Measurements from ENCODE around the gene ACKR3. TPM values are rescaled to one million over a fixed set of nuclear protein-coding genes. Genes with fewer than 3 reads are reported as not detected.

Gene ACKR3
- total and polyA plus RNA-seq, 10 of the 15 experiments (the other 5 are each of a cell fraction or from before 2014, with no cell fraction given), result 3.0 to 154 (median 6.4) TPM

DNA sequence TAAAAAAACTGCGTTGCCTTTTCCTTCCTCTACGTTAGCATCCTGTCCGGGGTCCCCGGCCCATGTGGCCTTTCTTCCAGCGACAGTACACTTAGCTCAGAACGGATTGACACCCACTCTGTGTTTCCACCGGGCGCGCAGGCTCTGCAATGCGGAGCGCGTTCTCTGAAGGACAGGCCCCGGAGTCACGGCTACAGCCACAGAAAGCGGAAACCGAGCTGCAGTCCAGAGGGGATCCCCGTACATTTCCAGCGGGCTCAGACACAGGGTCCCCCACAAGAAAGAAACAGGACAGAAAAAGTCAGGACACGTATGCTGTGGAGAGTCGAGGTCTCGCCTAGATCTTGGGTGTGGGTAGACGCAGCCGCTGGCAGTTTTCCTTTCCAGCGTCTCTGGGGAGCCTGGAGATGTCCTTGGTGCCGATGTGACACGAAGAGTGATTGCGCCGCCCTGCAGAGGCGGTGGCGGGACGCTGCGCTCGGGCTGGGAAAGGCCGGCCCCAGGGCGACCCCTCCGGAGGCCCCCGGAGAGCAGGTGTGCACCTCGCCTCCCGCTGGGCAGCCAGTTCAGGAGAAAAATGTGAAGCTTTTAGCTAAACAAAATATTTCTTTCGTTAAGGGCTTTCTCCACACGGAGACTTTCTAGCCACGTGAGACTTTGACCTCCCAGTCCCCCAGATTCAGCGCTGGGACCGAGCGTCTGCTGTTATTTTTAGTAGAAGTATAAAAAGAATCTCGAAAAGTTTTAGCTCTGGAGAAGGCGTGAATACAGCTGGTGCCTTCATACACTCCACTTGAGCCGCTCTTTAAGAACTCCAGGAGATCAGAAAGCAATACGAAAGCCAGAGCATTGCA lies 1.3 kb upstream of the ACKR3 start:
- Histone ChIP-seq H3K79me2 (ENCODE audit: control insufficient read depth, insufficient read depth, low read length) (peaks cover 22% of the 10 kb centered on the region), H4K20me1 (ENCODE audit: control insufficient read depth, insufficient read depth) (no peaks in the 10 kb centered on the region), H3K9me3 (replicated peaks; ENCODE audit: control insufficient read depth, insufficient read depth, low read length) (no peaks in the 10 kb centered on the region), H3K4me1 (ENCODE audit: control insufficient read depth, insufficient read depth, low read length) (peaks cover 21% of the 10 kb centered on the region), H3K27me3 (replicated peaks in 1 of 2; ENCODE audit: control insufficient read depth in 2 of 2, insufficient read depth in 2 of 2, low read length in 1 of 2) (no peaks in the 10 kb centered on the region), H3K4me3 (peak overlapping the region; percentile 54; the same call in 1 of the 2 replicates), H3K36me3 (ENCODE audit: control insufficient read depth in 2 of 2, insufficient read depth in 2 of 2, low read length in 1 of 2) (no peaks in the 10 kb centered on the region; a peak in 1 of 4 replicates), H3K9ac (ENCODE audit: control insufficient read depth, insufficient read depth, low read length) (peak overlapping the region; percentile 56), H3K4me2 (ENCODE audit: control insufficient read depth, insufficient read depth) (peak overlapping the region; percentile 83), H3K27ac (ENCODE audit: control insufficient read depth, insufficient read depth) (peak overlapping the region; percentile 71), H2AFZ (ENCODE audit: control insufficient read depth, low read depth, low read length) (peak overlapping the region; percentile 72)
- DNase-seq (ENCODE audit: low read depth, low spot score) (no peak), FAIRE-seq (no peak), ATAC-seq (peak; percentile 35)
- no TSS peak for BruUV-seq (replicated peaks)
- ChIA-PET RAD21 (ENCODE audit: unreplicated experiment) (interaction anchor here (1.4 to 6.7 kb wide), 12 partner anchors 11 to 492 kb away, joined by 3 to 275 read pairs (median 30); no protein-coding TSS in a partner anchor), CTCF (interaction anchor here (1.2 to 5.0 kb wide), 13 partner anchors 9 to 517 kb away, joined by 3 to 300 read pairs (median 11); no protein-coding TSS in a partner anchor), SMC1A (ENCODE audit: uncharacterized antibody, unreplicated experiment) (interaction anchor here (1.2 to 5.6 kb wide), 12 partner anchors 11 to 517 kb away, joined by 3 to 230 read pairs (median 22); partner anchors contain the start of gene COPS8), POLR2A (interaction anchor here (1.0 to 4.4 kb wide), 9 partner anchors 9 to 55 kb away, joined by 3 to 32 read pairs (median 5); no protein-coding TSS in a partner anchor)
- WGBS (ENCODE audit: insufficient coverage, insufficient replicate concordance, low lambda C conversion rate, missing lambda C conversion rate), result 2% methylated on average over 49 of the region's 49 CpGs
- intact Hi-C loops (cut with micrococcal nuclease; ENCODE audit: unreplicated experiment) (loop anchor here (2.0 kb wide), 1 partner anchor 15 kb away; no protein-coding TSS in a partner anchor), in situ Hi-C loops (cut with MboI) (loop anchor here (5.0 kb wide), 1 partner anchor 51 kb away; no protein-coding TSS in a partner anchor)
- TF ChIP-seq, protein P1, sequence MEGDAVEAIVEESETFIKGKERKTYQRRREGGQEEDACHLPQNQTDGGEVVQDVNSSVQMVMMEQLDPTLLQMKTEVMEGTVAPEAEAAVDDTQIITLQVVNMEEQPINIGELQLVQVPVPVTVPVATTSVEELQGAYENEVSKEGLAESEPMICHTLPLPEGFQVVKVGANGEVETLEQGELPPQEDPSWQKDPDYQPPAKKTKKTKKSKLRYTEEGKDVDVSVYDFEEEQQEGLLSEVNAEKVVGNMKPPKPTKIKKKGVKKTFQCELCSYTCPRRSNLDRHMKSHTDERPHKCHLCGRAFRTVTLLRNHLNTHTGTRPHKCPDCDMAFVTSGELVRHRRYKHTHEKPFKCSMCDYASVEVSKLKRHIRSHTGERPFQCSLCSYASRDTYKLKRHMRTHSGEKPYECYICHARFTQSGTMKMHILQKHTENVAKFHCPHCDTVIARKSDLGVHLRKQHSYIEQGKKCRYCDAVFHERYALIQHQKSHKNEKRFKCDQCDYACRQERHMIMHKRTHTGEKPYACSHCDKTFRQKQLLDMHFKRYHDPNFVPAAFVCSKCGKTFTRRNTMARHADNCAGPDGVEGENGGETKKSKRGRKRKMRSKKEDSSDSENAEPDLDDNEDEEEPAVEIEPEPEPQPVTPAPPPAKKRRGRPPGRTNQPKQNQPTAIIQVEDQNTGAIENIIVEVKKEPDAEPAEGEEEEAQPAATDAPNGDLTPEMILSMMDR (IDR thresholded peaks at IDR 0.05 in 2 of 3, conservative IDR thresholded peaks at IDR 0.05 in 1 of 3; ENCODE audit: control insufficient read depth in 2 of 3, extremely low read depth in 1 of 3, insufficient read depth in 1 of 3, low read depth in 3 of 3, low read length in 3 of 3), result peak; percentile 16 to 33 (median 20); a peak in 4 of 6 replicates
- TF ChIP-seq NRF1 (conservative IDR thresholded peaks at IDR 0.05; ENCODE audit: low read depth, low read length) (no peak), BHLHE40 (IDR thresholded peaks at IDR 0.05; ENCODE audit: borderline replicate concordance in 1 of 2, low read depth in 2 of 2, low read length in 1 of 2) (peak in 1 of 2 experiments; percentile 38; a peak in 2 of 4 replicates), RBBP5 (conservative IDR thresholded peaks at IDR 0.05) (no peak), CBFB (IDR thresholded peaks at IDR 0.05; ENCODE audit: low read depth) (0 out of 2 replicates have a peak, but pooled peaks have one; percentile 46), TCF12 (IDR thresholded peaks at IDR 0.05; ENCODE audit: low read depth, low read length) (no peak), CREB1 (IDR thresholded peaks at IDR 0.05; ENCODE audit: low read depth) (0 out of 2 replicates have a peak, but pooled peaks have one; percentile 10), EED (IDR thresholded peaks at IDR 0.05; ENCODE audit: low read depth) (peak; percentile 93), SRF (IDR thresholded peaks at IDR 0.05; ENCODE audit: low read depth in 2 of 2, low read length in 2 of 2) (0 out of 4 replicates have a peak, but pooled peaks of 1 of the 2 experiments have one; percentile 15), SP1 (IDR thresholded peaks at IDR 0.05; ENCODE audit: low read depth, low read length) (no peak), JUNB (IDR thresholded peaks at IDR 0.05) (no peak)
- TF ChIP-seq, protein P2, sequence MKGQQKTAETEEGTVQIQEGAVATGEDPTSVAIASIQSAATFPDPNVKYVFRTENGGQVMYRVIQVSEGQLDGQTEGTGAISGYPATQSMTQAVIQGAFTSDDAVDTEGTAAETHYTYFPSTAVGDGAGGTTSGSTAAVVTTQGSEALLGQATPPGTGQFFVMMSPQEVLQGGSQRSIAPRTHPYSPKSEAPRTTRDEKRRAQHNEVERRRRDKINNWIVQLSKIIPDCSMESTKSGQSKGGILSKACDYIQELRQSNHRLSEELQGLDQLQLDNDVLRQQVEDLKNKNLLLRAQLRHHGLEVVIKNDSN (IDR thresholded peaks at IDR 0.05; ENCODE audit: borderline replicate concordance, extremely low read length, insufficient read depth, low read depth, low read length), result no peak
- TF ChIP-seq, protein P3, sequence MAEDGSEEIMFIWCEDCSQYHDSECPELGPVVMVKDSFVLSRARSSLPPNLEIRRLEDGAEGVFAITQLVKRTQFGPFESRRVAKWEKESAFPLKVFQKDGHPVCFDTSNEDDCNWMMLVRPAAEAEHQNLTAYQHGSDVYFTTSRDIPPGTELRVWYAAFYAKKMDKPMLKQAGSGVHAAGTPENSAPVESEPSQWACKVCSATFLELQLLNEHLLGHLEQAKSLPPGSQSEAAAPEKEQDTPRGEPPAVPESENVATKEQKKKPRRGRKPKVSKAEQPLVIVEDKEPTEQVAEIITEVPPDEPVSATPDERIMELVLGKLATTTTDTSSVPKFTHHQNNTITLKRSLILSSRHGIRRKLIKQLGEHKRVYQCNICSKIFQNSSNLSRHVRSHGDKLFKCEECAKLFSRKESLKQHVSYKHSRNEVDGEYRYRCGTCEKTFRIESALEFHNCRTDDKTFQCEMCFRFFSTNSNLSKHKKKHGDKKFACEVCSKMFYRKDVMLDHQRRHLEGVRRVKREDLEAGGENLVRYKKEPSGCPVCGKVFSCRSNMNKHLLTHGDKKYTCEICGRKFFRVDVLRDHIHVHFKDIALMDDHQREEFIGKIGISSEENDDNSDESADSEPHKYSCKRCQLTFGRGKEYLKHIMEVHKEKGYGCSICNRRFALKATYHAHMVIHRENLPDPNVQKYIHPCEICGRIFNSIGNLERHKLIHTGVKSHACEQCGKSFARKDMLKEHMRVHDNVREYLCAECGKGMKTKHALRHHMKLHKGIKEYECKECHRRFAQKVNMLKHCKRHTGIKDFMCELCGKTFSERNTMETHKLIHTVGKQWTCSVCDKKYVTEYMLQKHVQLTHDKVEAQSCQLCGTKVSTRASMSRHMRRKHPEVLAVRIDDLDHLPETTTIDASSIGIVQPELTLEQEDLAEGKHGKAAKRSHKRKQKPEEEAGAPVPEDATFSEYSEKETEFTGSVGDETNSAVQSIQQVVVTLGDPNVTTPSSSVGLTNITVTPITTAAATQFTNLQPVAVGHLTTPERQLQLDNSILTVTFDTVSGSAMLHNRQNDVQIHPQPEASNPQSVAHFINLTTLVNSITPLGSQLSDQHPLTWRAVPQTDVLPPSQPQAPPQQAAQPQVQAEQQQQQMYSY (CRISPR knock-in tag; IDR thresholded peaks at IDR 0.05), result no peak
